ENCODE data around the gene TMEM215.
"Not testable (repeated sequence)": the region's sequence is repeated elsewhere in the genome, so short reads cannot be mapped to it uniquely, and the experiment has no call there.

Gene TMEM215

GRCh38 chr9:32783168-32783891, at the start of gene TMEM215:
Gene TMEM215 (plus strand): TSS chr9:32783540. CDS start chr9:32784184, 644 bp downstream.
- no peak for DNase-seq

- DNase-seq = no peak
These were observed 47.9 kb upstream of the TMEM215 start for GRCh38 chr9:32735476-32735875.

- no peak for DNase-seq
These were observed 46.0 kb upstream of the TMEM215 start for GRCh38 chr9:32737378-32737777.

- no peak for DNase-seq
These were observed 44.7 kb upstream of the TMEM215 start for GRCh38 chr9:32738501-32739172.

GRCh38 chr9:32741706-32742105, 41.6 kb upstream of the TMEM215 start:
- DNase-seq = no peak

GRCh38 chr9:32742296-32742695, 41.0 kb upstream of the TMEM215 start:
- no peak for DNase-seq

- DNase-seq = no peak
These were observed 35.3 kb upstream of the TMEM215 start for GRCh38 chr9:32748013-32748412.

- no peak for DNase-seq
These were observed 27.6 kb upstream of the TMEM215 start for GRCh38 chr9:32755730-32756129.

GRCh38 chr9:32764139-32764538, 19.2 kb upstream of the TMEM215 start:
- DNase-seq = no peak

GRCh38 chr9:32775283-32775682, 8.1 kb upstream of the TMEM215 start:
- DNase-seq = no peak

GRCh38 chr9:32776201-32776600, 7.1 kb upstream of the TMEM215 start:
- DNase-seq = no peak

GRCh38 chr9:32782476-32783167, 718 bp upstream of the TMEM215 start:
- DNase-seq = no peak

- no peak for DNase-seq
These were observed 4.5 kb downstream of the TMEM215 start for GRCh38 chr9:32787816-32788215.

GRCh38 chr9:32796015-32796414, 12.7 kb downstream of the TMEM215 start:
- not testable (repeated sequence) for DNase-seq

GRCh38 chr9:32801530-32801929, 18.2 kb downstream of the TMEM215 start:
- DNase-seq = no peak

GRCh38 chr9:32807217-32807616, 23.9 kb downstream of the TMEM215 start:
- no peak for DNase-seq

GRCh38 chr9:32811246-32811645, 27.9 kb downstream of the TMEM215 start:
- DNase-seq = no peak

GRCh38 chr9:32820322-32820721, 37.0 kb downstream of the TMEM215 start:
- no peak for DNase-seq

GRCh38 chr9:32823101-32823500, 39.8 kb downstream of the TMEM215 start:
- DNase-seq = no peak

GRCh38 chr9:32823551-32823950, 40.2 kb downstream of the TMEM215 start:
- no peak for DNase-seq

- DNase-seq = no peak
These were observed 41.9 kb downstream of the TMEM215 start for GRCh38 chr9:32825203-32825602.

GRCh38 chr9:32828861-32829260, 45.5 kb downstream of the TMEM215 start:
- DNase-seq = no peak

- no peak for DNase-seq
These were observed 49.0 kb downstream of the TMEM215 start for GRCh38 chr9:32832346-32832745.
